GM18870 (cell line): ENCODE results near the gene BLTP3B.

Experiments used
- ATAC-seq: cut with Tn5 transposase; IDR thresholded peaks from one replicate; pipeline ENCODE4 v1.9.1; 2021; ENCODE audit warnings: moderate library complexity; ENCODE audit not compliant: unreplicated experiment

Gene BLTP3B

GRCh38 chr12:100123316-100124095, 19.2 kb downstream of the BLTP3B start:
- no peak for ATAC-seq

- ATAC-seq = no peak
These were observed 22.3 kb downstream of the BLTP3B start for GRCh38 chr12:100120355-100120754.

GRCh38 chr12:100115291-100115690, 27.4 kb downstream of the BLTP3B start:
- no peak for ATAC-seq

- no peak for ATAC-seq
These were observed 28.1 kb downstream of the BLTP3B start for GRCh38 chr12:100114574-100114973.

- ATAC-seq = no peak
These were observed 32.4 kb downstream of the BLTP3B start for GRCh38 chr12:100110276-100110675.

GRCh38 chr12:100106861-100107260, 35.8 kb downstream of the BLTP3B start:
- no peak for ATAC-seq

GRCh38 chr12:100105661-100106060, 37.0 kb downstream of the BLTP3B start:
- no peak for ATAC-seq

- no peak for ATAC-seq
These were observed 41.7 kb downstream of the BLTP3B start for GRCh38 chr12:100101000-100101399.
